PC-3 (cell line): ENCODE results near the gene BBLN. TPM values are rescaled to one million over a fixed set of nuclear protein-coding genes. Genes with fewer than 3 reads are reported as not detected.
A peak's percentile ranks its signal among the peaks of the same experiment; 100 is the strongest.

Source experiments
- ATAC-seq: fragments of 200-7000 bp; cut with Tn5 transposase; 2 replicates; pipeline ENCODE4 v1.9.1; 2020; ENCODE audit warnings: mild to moderate bottlenecking, moderate library complexity
- BruUV-seq: library from RNA; stranded (reverse); fragments of 400-500 nt; replicated peaks from 2 replicates; lab custom pipeline; 2021; lab: Mats Ljungman, UMichigan
- CTCF ChIA-PET: fragments of 300-600 bp; sonication (Branson Sonifier 250); formaldehyde crosslinking; loops from one replicate; lab custom pipeline; 2022; ENCODE audit warnings: antibody characterized with exemption; lab: Charles Lee
- POLR2A ChIA-PET: fragments of 300-600 bp; sonication (Branson Sonifier 250); formaldehyde crosslinking; loops from one replicate; lab custom pipeline; 2022; ENCODE audit warnings: antibody characterized with exemption; ENCODE audit not compliant: unreplicated experiment; lab: Charles Lee
- DNase-seq: peaks from one replicate; pipeline ENCODE4 v3.0.0-alpha.2; 2015
- H2AFZ ChIP-seq: fragments of 300-600 bp; sonication (generic); 2 replicates; pipeline ENCODE4 v1.6.0; 2016; ENCODE audit warnings: antibody characterized with exemption, low read length
- H3F3A ChIP-seq: fragments of 300-600 bp; sonication (generic); one replicate; pipeline ENCODE4 v1.6.0; 2017; ENCODE audit warnings: antibody characterized with exemption, low read length, control low read depth, mild to moderate bottlenecking; ENCODE audit not compliant: unreplicated experiment
- H3K27ac ChIP-seq: fragments of 300-600 bp; sonication (generic); 2 replicates; pipeline ENCODE4 v1.5.1; 2016; ENCODE audit warnings: mild to moderate bottlenecking, low read length
- H3K27me3 ChIP-seq: fragments of 300-600 bp; sonication (generic); 2 replicates; pipeline ENCODE4 v1.6.1; 2016; ENCODE audit warnings: low read length, mixed read lengths
- H3K36me3 ChIP-seq: fragments of 300-600 bp; sonication (generic); 2 replicates; pipeline ENCODE4 v1.6.1; 2016; ENCODE audit warnings: low read depth, mixed run types, low read length, mixed read lengths
- H3K4me1 ChIP-seq: fragments of 300-600 bp; sonication (generic); 2 replicates; pipeline ENCODE4 v1.5.1; 2016; ENCODE audit warnings: low read length; ENCODE audit not compliant: insufficient read depth
- H3K4me2 ChIP-seq: fragments of 300-600 bp; sonication (generic); 2 replicates; pipeline ENCODE4 v1.6.0; 2016; ENCODE audit warnings: low read length
- H3K4me3 ChIP-seq: fragments of 300-600 bp; sonication (generic); 2 replicates; pipeline ENCODE4 v1.5.1; 2016; ENCODE audit warnings: mild to moderate bottlenecking, low read length, mixed read lengths
- H3K79me2 ChIP-seq: fragments of 300-600 bp; sonication (generic); 2 replicates; pipeline ENCODE4 v1.6.1; 2017; ENCODE audit warnings: low read length, mixed read lengths
- H3K9ac ChIP-seq: fragments of 300-600 bp; sonication (generic); 2 replicates; pipeline ENCODE4 v1.6.0; 2016; ENCODE audit warnings: mild to moderate bottlenecking, low read length
- H3K9me2 ChIP-seq: fragments of 300-600 bp; sonication (generic); replicated peaks from 2 replicates; pipeline ENCODE4 v1.6.1; 2016; ENCODE audit warnings: mixed run types, low read length, mixed read lengths
- H3K9me3 ChIP-seq: fragments of 300-600 bp; sonication (generic); 2 replicates; pipeline ENCODE4 v1.6.1; 2016; ENCODE audit warnings: low read length, mixed read lengths
- H4K20me1 ChIP-seq: fragments of 300-600 bp; sonication (generic); 2 replicates; pipeline ENCODE4 v1.6.1; 2016; ENCODE audit warnings: low read length, mixed read lengths
- EZH2 ChIP-seq: fragments of 300-600 bp; sonication (generic); IDR thresholded peaks from one replicate; pipeline ENCODE4 v1.6.1; 2017; ENCODE audit warnings: antibody characterized with exemption, mild to moderate bottlenecking, low read length; ENCODE audit not compliant: unreplicated experiment
- EZH2phosphoT487 ChIP-seq: fragments of 300-600 bp; sonication (generic); IDR thresholded peaks from 2 replicates; pipeline ENCODE4 v1.6.1; 2018; ENCODE audit warnings: mild to moderate bottlenecking, antibody characterized with exemption, low read length, borderline replicate concordance
- intact Hi-C: fragments of 100-400 bp; cut with micrococcal nuclease; formaldehyde crosslinking; loops from 2 replicates; pipeline ENCODE4 v1.9.0; 2023
- total RNA-seq: library from RNA; depleted of rRNA; stranded (reverse); fragments of >200 nt; gene quantifications from 2 replicates; pipeline ENCODE4 v1.2.3, GENCODE V29; 2014
- TF ChIP-seq, protein P1 (sequence below): fragments of 300-600 bp; sonication (generic); conservative IDR thresholded peaks from 2 replicates; pipeline ENCODE4 v1.5.1; 2017; ENCODE audit warnings: antibody characterized with exemption, low read depth, mild to moderate bottlenecking, low read length

The BBLN gene
- total RNA-seq, 1 experiment from 2014 or later = 158 TPM

DNA sequence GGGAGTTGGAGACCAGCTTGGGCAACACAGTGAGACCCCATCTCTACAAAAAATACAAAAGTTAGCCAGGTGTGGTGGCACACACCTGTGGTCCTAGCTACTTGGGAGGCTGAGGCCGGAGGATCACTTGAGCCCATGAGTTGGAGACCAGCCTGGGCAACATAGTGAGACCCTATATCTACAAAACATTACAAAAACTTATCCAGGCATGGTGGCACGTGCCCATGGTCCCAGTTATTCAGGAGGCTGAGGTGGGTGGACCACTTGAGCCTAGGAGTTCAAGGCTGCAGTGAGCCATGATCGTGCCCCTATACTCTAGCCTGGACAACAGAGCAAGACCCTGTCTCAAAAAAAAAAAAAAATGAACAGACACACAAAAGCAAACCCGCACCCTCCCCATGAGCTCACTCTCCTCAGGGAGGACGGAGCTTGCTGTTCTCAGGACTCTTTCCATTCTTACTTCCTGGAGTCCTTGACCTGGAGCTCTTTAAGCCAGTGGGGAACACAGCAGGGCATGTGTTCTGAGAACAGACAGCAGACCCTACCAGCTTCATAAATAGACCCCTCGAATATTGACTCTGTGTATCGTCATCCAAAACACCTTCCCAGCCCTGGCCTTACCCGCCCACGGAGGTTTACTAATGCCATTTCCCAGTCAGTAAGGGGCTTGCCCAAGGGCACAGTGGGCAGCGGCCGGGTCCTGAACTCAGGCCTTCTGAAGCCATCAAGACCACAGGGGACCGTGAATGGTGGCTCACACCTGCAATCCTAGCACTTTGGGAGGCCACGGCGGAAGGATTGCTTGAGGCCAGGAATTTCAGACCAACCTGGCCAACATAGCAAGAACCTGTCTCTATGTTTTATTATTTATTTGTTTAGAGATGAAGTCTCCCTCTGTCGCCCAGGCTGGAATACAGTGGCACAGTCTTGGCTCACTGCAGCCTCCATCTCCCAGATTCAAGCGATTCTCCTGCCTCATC is 43.7 kb upstream of the BBLN start:
- no peak overlapping the region for H3K27ac ChIP-seq
- no peak for DNase-seq
- no peaks in the 10 kb centered on the region for H3K9me2 ChIP-seq
- TF ChIP-seq EZH2phosphoT487 (no peak), EZH2 (no peak)
- TF ChIP-seq, protein P1, sequence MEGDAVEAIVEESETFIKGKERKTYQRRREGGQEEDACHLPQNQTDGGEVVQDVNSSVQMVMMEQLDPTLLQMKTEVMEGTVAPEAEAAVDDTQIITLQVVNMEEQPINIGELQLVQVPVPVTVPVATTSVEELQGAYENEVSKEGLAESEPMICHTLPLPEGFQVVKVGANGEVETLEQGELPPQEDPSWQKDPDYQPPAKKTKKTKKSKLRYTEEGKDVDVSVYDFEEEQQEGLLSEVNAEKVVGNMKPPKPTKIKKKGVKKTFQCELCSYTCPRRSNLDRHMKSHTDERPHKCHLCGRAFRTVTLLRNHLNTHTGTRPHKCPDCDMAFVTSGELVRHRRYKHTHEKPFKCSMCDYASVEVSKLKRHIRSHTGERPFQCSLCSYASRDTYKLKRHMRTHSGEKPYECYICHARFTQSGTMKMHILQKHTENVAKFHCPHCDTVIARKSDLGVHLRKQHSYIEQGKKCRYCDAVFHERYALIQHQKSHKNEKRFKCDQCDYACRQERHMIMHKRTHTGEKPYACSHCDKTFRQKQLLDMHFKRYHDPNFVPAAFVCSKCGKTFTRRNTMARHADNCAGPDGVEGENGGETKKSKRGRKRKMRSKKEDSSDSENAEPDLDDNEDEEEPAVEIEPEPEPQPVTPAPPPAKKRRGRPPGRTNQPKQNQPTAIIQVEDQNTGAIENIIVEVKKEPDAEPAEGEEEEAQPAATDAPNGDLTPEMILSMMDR = no peak
- H3K4me2 ChIP-seq = no peak overlapping the region
- BruUV-seq = no TSS peak
- intact Hi-C loops = no loop called here
- no peak overlapping the region for H3K9ac ChIP-seq
- H4K20me1 ChIP-seq = no peaks in the 10 kb centered on the region
- no peaks in the 10 kb centered on the region for H3K79me2 ChIP-seq
- no peaks in the 10 kb centered on the region for H3F3A ChIP-seq
- H3K4me3 ChIP-seq = no peak overlapping the region
- no peak overlapping the region for H2AFZ ChIP-seq
- no peak for ATAC-seq
- no peaks in the 10 kb centered on the region for H3K27me3 ChIP-seq
- ChIA-PET CTCF (interaction anchor here (0.6 kb wide), 1 partner anchor 36 kb away, joined by 3 read pairs; no protein-coding TSS in a partner anchor), POLR2A (interaction anchor here (0.6 kb wide), 1 partner anchor 161 kb away, joined by 3 read pairs; no protein-coding TSS in a partner anchor)
- H3K9me3 ChIP-seq = no peaks in the 10 kb centered on the region
- H3K4me1 ChIP-seq = peaks cover 6% of the 10 kb centered on the region
- H3K36me3 ChIP-seq = peaks cover 3% of the 10 kb centered on the region; the same call in 1 of the 2 replicates

DNA sequence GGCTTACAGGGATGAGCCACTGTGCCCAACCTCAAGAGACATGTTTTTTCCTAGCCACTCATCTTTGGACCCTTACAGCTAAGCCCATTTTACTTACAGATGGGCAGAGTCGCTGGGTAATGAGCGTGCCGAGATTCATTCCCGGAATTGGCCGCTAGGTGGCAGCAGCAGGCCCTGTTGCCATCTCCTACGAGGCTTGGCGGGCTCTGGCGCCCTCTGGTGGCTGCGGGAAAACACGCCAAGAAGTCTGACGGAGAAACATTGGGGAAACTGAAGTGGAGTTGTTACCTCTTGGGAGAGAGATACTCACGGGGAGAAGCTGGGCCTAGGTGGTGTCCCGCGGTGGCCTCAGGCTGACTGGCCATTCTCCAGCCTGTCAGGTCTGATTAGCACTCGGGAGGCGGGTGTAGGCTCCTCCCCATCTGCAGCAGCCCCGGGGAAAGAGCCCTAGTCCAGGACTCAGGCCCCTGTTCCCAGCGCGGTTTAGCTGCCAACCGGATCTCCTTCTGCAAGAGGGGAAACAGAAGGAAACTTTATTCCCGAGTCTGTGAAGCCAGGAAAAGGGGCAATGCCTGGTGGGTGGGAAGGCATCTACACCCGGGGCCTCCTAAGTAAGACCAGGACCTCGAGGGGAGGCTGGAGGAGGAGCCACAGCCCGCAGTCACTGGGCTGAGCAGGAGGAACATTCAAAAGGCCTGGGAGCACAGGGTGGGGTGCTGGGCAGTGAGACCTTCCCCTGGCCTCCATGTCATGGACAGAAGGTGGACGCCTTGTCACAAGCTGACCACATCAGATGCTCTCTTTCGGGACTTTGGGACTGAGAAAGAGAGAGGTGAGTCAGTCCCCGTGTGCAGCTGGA is 42.2 kb upstream of the BBLN start:
- no peak overlapping the region for H2AFZ ChIP-seq
- H3K4me2 ChIP-seq = peak overlapping the region; percentile 64
- no peaks in the 10 kb centered on the region for H3K79me2 ChIP-seq
- TF ChIP-seq, protein P1 = peak; percentile 99
- no peak for TF ChIP-seq EZH2
- peaks cover 3% of the 10 kb centered on the region; the same call in 1 of the 2 replicates for H3K36me3 ChIP-seq
- ChIA-PET POLR2A (no interaction called here), CTCF (interaction anchor here (0.8 to 1.7 kb wide), 6 partner anchors 19 to 316 kb away, joined by 3 to 7 read pairs (median 4); partner anchors contain the start of gene EEIG1)
- no peaks in the 10 kb centered on the region for H3F3A ChIP-seq
- no TSS peak for BruUV-seq
- H4K20me1 ChIP-seq = no peaks in the 10 kb centered on the region
- no peaks in the 10 kb centered on the region for H3K9me3 ChIP-seq
- peak; percentile 89 for DNase-seq
- H3K27ac ChIP-seq = peak overlapping the region; percentile 35; the same call in 1 of the 2 replicates
- peaks cover 6% of the 10 kb centered on the region for H3K4me1 ChIP-seq
- no peaks in the 10 kb centered on the region for H3K27me3 ChIP-seq
- H3K4me3 ChIP-seq = no peak overlapping the region
- peak; percentile 73 for ATAC-seq
- intact Hi-C loops = no loop called here
- H3K9me2 ChIP-seq = no peaks in the 10 kb centered on the region
- no peak overlapping the region for H3K9ac ChIP-seq
